PC-9 (cell line): Measurements from ENCODE around the gene PBX3. TPM values are rescaled to one million over a fixed set of nuclear protein-coding genes. Genes with fewer than 3 reads are reported as not detected.

Experiments used
- BruUV-seq: library from RNA; stranded (reverse); fragments of 400-500 nt; replicated peaks from 2 replicates; lab custom pipeline; 2021; lab: Mats Ljungman, UMichigan
- CTCF ChIA-PET: fragments of 300-600 bp; sonication (Branson Sonifier 250); formaldehyde crosslinking; loops from one replicate; lab custom pipeline; 2022; ENCODE audit warnings: antibody characterized with exemption; lab: Charles Lee
- POLR2A ChIA-PET: fragments of 300-600 bp; sonication (Branson Sonifier 250); formaldehyde crosslinking; loops from one replicate; lab custom pipeline; 2022; ENCODE audit warnings: antibody characterized with exemption; ENCODE audit not compliant: unreplicated experiment; lab: Charles Lee
- DNase-seq, 2 experiments: peaks; one replicate each; pipeline versions ENCODE4 v3.0.0 to v3.0.0-alpha.2; 2015 to 2022; ENCODE audit warnings: mixed read lengths in 1 of 2
- H2AFZ ChIP-seq: fragments of 200-600 bp; sonication (generic); 2 replicates; pipeline ENCODE4 v1.8.1; 2017; ENCODE audit warnings: antibody characterized with exemption
- H3F3A ChIP-seq: fragments of 200-600 bp; sonication (generic); 2 replicates; pipeline ENCODE4 v1.8.1; 2017; ENCODE audit warnings: antibody characterized with exemption, mild to moderate bottlenecking, low read depth; ENCODE audit not compliant: insufficient read depth
- H3K27ac ChIP-seq: fragments of 200-600 bp; sonication (generic); 2 replicates; pipeline ENCODE4 v1.6.1; 2016; ENCODE audit warnings: mixed run types
- H3K27me3 ChIP-seq: fragments of 200-600 bp; sonication (generic); 2 replicates; pipeline ENCODE4 v1.6.1; 2016; ENCODE audit warnings: low read depth, mixed run types; ENCODE audit not compliant: insufficient read depth
- H3K36me3 ChIP-seq: fragments of 200-600 bp; sonication (generic); 2 replicates; pipeline ENCODE4 v1.6.1; 2016; ENCODE audit warnings: low read depth, mixed run types
- H3K4me1 ChIP-seq: fragments of 200-600 bp; sonication (generic); replicated peaks from 2 replicates; pipeline ENCODE4 v1.6.1; 2016; ENCODE audit warnings: mixed run types; ENCODE audit not compliant: insufficient read depth
- H3K4me2 ChIP-seq: fragments of 200-600 bp; sonication (generic); 2 replicates; pipeline ENCODE4 v1.6.1; 2017; ENCODE audit warnings: mixed run types
- H3K4me3 ChIP-seq: fragments of 200-600 bp; sonication (generic); 2 replicates; pipeline ENCODE4 v1.6.1; 2016; ENCODE audit warnings: mixed run types
- H3K79me2 ChIP-seq: fragments of 200-600 bp; sonication (generic); 2 replicates; pipeline ENCODE4 v1.6.1; 2017; ENCODE audit warnings: low read depth, mixed run types
- H3K9me2 ChIP-seq: fragments of 200-600 bp; sonication (generic); 2 replicates; pipeline ENCODE4 v1.8.1; 2017; ENCODE audit warnings: mild to moderate bottlenecking; ENCODE audit not compliant: insufficient read depth
- H3K9me3 ChIP-seq: fragments of 200-600 bp; sonication (generic); 2 replicates; pipeline ENCODE4 v1.8.1; 2016; ENCODE audit warnings: low read depth; ENCODE audit not compliant: insufficient read depth
- H4K20me1 ChIP-seq: fragments of 200-600 bp; sonication (generic); 2 replicates; pipeline ENCODE4 v1.8.1; 2017; ENCODE audit not compliant: insufficient read depth
- CTCF ChIP-seq: fragments of 200-600 bp; sonication (generic); conservative IDR thresholded peaks from 2 replicates; pipeline ENCODE4 v1.6.1; 2017; ENCODE audit warnings: mixed run types, antibody characterized with exemption, mild to moderate bottlenecking, moderate library complexity
- EZH2 ChIP-seq: fragments of 200-600 bp; sonication (generic); IDR thresholded peaks from 2 replicates; pipeline ENCODE4 v1.8.0; 2017; ENCODE audit warnings: antibody characterized with exemption, low read depth
- intact Hi-C: fragments of 100-400 bp; cut with micrococcal nuclease; formaldehyde crosslinking; loops from one replicate; pipeline ENCODE4 v1.10.0; 2022; ENCODE audit not compliant: unreplicated experiment
- total RNA-seq: library from RNA; stranded (reverse); gene quantifications from 2 replicates; pipeline ENCODE4 v1.2.3, GENCODE V29; 2021

The PBX3 gene
- total RNA-seq, 1 experiment from 2014 or later = 18.3 TPM

GRCh38 chr9:125992557-125992956, 245.4 kb downstream of the PBX3 start:
- Histone ChIP-seq H3K27me3 (peaks cover 16% of the 10 kb centered on the region; the same call in 1 of the 2 replicates), H3K9me3 (no peaks in the 10 kb centered on the region), H3K79me2 (no peaks in the 10 kb centered on the region), H3F3A (no peaks in the 10 kb centered on the region), H3K4me2 (no peak overlapping the region), H4K20me1 (no peaks in the 10 kb centered on the region), H3K4me1 (no peaks in the 10 kb centered on the region), H3K9me2 (no peaks in the 10 kb centered on the region), H2AFZ (no peak overlapping the region), H3K36me3 (no peaks in the 10 kb centered on the region), H3K4me3 (no peak overlapping the region), H3K27ac (no peak overlapping the region)
- no TSS peak for BruUV-seq
- no peak for DNase-seq
- ChIA-PET CTCF (no interaction called here), POLR2A (no interaction called here)
- TF ChIP-seq EZH2 = no peak
- no peak for TF ChIP-seq CTCF
- intact Hi-C loops = no loop called here

- Histone ChIP-seq H3K9me2 (no peaks in the 10 kb centered on the region), H3K4me2 (no peak overlapping the region), H4K20me1 (no peaks in the 10 kb centered on the region), H3K36me3 (no peaks in the 10 kb centered on the region), H3K27ac (no peak overlapping the region), H3K9me3 (no peaks in the 10 kb centered on the region), H3K4me3 (no peak overlapping the region), H3K4me1 (no peaks in the 10 kb centered on the region), H3K27me3 (peaks cover 21% of the 10 kb centered on the region; the same call in 1 of the 2 replicates), H3K79me2 (no peaks in the 10 kb centered on the region), H2AFZ (no peak overlapping the region), H3F3A (no peaks in the 10 kb centered on the region)
- DNase-seq = no peak
- ChIA-PET POLR2A (no interaction called here), CTCF (no interaction called here)
- TF ChIP-seq EZH2 = no peak
- no peak for TF ChIP-seq CTCF
- no TSS peak for BruUV-seq
- intact Hi-C loops = no loop called here
These were observed 246.3 kb downstream of the PBX3 start for GRCh38 chr9:125993466-125993865.

- intact Hi-C loops = no loop called here
- DNase-seq = no peak
- no peaks in the 10 kb centered on the region for H3K9me2 ChIP-seq
- ChIA-PET CTCF (no interaction called here), POLR2A (no interaction called here)
- H3K4me3 ChIP-seq = no peak overlapping the region
- no peak overlapping the region for H3K27ac ChIP-seq
- H4K20me1 ChIP-seq = no peaks in the 10 kb centered on the region
- H3K36me3 ChIP-seq = no peaks in the 10 kb centered on the region
- H3K4me2 ChIP-seq = no peak overlapping the region
- no peaks in the 10 kb centered on the region for H3K9me3 ChIP-seq
- TF ChIP-seq EZH2 (no peak), CTCF (no peak)
- no peaks in the 10 kb centered on the region for H3K79me2 ChIP-seq
- no peaks in the 10 kb centered on the region for H3F3A ChIP-seq
- no peak overlapping the region for H2AFZ ChIP-seq
- H3K27me3 ChIP-seq = peaks cover 21% of the 10 kb centered on the region; the same call in 1 of the 2 replicates
- H3K4me1 ChIP-seq = no peaks in the 10 kb centered on the region
- no TSS peak for BruUV-seq
These were observed 247.1 kb downstream of the PBX3 start for GRCh38 chr9:125994066-125994943.
